ENCODE measurements around the gene BABAM2.

GRCh38 chr2:28339516-28340175 is 449.1 kb downstream of the BABAM2 start:
- TF ChIP-seq MAX (IDR thresholded peaks at IDR 0.05; ENCODE audit: low read depth, low read length) (no peak), POLR2A (IDR thresholded peaks at IDR 0.05; ENCODE audit: extremely low read depth, insufficient read length) (no peak), MYC (IDR thresholded peaks at IDR 0.05; ENCODE audit: low read depth, low read length) (no peak)
- TF ChIP-seq, protein P1, sequence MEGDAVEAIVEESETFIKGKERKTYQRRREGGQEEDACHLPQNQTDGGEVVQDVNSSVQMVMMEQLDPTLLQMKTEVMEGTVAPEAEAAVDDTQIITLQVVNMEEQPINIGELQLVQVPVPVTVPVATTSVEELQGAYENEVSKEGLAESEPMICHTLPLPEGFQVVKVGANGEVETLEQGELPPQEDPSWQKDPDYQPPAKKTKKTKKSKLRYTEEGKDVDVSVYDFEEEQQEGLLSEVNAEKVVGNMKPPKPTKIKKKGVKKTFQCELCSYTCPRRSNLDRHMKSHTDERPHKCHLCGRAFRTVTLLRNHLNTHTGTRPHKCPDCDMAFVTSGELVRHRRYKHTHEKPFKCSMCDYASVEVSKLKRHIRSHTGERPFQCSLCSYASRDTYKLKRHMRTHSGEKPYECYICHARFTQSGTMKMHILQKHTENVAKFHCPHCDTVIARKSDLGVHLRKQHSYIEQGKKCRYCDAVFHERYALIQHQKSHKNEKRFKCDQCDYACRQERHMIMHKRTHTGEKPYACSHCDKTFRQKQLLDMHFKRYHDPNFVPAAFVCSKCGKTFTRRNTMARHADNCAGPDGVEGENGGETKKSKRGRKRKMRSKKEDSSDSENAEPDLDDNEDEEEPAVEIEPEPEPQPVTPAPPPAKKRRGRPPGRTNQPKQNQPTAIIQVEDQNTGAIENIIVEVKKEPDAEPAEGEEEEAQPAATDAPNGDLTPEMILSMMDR (IDR thresholded peaks at IDR 0.05; ENCODE audit: low read depth, low read length), result no peak
